ENCODE results near the gene CLCN6.

Gene CLCN6

DNA sequence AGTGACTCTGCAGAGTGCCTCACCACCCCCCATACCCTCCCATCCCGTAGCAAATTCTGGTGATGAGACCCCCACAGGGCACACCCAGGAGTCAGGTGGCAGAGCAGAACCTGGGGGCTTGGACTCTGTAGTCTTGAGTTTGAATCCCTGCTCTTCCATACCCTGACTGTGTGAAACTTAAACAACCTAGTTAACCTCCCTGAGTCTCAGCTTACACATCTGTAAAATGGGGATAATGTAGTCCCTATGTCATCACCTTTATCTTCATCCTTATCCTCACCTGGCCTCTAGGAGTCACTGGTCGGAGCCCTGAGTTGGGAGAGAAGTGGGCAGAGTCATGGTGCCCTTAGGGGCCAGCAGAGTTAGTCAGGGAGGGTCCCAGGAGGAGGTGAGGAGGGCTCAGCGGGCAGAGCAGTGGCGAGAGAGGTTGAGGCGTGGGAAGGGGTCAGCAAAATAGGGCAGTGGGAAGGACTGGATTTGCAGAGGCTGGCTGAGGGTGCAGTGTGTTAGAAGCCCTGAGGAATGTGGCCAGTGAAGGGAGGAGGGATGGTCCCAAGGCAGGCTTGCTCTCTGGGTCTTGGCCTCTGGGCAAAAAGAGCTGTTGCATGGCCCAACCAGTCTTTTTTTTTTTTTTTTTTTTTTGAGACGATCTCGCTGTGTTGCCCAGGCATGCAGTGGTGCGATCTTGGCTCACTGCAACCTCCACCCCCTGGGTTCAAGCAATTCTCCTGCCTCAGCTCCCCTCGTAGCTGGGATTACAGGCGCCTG is 25.4 kb upstream of the CLCN6 start:
- DNase-seq = no peak

DNA sequence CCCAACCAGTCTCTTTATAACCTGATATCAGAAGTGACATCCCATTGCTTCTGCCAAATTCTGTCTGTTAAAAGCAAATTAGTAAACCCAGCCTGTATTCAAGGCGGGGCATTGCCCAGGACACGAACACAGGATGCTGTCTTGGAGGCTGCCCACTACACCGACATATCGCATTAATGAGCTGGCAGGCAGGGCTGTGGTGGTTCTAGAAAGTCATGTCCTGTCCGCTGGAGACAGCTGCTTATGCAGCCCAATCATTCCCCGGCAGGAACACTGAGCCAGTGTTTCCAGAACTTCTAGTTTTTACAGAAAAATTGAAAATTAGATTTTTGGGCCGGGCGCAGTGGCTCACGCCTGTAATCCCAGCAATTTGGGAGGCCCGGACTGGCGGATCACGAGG is 24.7 kb upstream of the CLCN6 start:
- DNase-seq = no peak

DNA sequence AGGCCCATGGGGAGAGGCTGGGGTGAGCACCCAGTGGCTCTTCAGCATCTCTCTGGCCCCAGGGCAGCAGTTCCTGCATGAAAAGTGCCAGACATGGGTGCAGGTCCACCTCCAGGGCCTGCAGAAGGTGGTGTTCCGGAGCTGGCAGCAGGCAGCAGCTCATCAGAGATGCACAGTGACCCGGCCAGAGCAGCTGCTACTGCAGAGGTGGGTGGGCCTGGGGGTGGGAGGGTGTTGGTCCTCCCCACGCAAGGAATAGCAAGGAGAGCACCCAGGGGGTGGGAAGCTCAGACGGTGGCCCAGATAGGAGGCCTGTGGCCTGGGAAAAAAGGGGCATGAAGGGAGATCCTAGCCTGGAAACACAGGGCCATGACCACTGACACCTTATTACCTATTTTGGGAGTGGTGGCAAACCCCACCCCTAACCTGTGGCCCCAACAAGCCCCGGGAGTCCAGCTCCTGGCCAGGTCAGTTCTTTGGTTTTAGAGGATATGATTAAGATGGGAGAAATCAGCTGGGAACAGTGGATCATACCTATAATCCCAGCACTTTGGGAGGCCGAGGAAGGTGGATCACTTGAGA is 23.8 kb upstream of the CLCN6 start:
- DNase-seq = no peak

DNA sequence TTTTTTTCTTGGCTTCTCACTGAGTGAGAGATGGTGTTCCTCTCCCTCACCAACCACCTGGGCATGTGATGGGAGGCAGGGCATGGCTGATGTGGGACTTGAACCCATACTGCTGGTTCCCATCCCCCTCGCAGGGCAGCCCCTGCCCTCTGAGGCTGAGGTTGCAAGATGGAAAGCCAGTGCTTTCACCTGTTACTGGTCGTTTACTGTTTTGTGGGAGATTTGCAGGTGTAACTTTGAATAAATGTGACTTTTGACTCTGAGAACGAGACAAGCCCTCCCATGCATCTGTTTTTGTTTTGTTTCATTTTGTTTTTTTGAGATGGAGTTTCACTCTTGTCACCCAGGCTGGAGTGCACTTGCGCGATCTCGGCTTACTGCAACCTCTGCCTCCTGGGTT is 22.4 kb upstream of the CLCN6 start:
- no peak for DNase-seq

DNA sequence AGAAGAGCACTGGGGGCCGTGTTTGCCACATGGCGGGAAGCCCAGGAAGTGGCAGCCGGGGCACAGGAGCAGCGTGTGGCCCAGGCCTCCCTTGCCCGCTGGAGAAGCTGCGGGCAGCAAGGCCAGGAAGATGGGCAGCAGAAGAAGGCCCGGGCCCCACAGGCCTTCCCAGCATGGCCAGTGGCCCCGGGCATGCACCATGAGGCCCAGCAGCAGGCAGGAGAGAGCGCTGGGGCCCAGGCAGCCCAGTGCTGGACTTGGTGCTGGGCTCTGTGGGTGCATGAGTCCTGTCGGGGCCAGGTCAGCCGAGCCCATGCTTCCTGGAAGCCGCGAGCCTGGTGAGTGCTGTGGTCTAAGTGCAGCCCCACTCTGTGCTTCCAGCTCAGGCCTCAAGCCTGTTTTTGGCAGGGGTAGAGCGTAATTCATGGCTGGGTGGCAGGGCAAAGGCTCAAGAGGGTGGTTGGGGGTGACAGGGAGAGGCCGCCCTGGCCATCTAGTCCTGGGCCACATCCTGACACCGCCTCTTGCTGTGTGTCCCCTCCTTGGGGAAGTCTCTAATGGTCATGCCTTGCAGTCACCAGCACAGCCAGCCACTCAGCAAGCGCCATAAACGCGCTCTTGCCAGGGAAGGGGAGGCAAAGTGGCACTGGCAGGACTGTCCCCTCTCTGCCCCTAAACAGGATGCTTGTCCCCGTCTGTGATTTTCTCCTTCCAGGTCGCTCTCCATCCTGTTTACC is 21.6 kb upstream of the CLCN6 start:
- no peak for DNase-seq

GRCh38 chr1:11784993-11785769 is 20.8 kb upstream of the CLCN6 start:
- DNase-seq = no peak

DNA sequence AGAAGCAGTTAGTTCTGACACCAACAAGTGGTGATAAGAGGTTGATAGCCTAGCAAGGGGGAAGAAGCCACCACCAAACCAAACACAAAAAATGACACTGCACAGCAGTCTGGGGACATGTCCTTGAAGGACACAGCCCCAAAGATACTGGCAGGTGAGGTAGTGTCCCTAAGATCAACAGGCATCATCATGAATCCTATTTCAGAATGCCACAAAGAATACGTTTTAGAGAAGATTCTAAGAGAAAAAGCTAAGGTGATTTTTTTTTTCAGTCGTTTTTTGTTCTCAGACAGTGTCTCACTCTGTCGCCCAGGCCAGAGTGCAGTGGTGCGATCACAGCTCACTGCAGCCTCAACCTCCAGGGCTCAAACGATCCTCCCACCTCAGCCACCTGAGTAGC is 19.8 kb upstream of the CLCN6 start:
- no peak for DNase-seq

DNA sequence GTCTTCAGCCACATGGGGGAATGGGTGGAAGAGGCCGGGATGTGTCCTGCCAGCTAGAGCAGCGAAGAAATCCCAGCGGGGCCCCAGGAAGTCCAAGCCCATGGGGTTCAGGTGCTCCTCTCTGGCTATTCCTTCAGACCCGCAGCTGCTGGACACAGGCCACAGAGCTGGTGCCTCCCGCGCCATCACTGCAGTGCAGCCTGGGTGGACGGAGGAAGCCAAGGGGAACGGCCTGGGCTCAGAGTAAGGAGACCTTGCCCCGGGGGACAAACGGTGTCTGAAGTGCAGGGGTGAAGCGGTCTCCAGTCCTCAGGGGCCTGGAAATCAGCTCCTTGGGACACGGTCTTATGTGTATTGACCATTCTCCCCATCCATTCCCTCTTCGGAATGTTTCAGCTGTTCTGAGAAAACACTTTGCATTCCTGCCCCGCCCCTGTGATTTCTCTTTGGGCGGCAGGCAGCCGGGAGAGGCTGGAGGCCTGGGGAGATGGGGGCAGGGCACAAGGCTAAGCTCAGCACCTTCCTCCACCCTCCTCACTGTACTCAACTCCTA is 18.7 kb upstream of the CLCN6 start:
- no peak for DNase-seq

DNA sequence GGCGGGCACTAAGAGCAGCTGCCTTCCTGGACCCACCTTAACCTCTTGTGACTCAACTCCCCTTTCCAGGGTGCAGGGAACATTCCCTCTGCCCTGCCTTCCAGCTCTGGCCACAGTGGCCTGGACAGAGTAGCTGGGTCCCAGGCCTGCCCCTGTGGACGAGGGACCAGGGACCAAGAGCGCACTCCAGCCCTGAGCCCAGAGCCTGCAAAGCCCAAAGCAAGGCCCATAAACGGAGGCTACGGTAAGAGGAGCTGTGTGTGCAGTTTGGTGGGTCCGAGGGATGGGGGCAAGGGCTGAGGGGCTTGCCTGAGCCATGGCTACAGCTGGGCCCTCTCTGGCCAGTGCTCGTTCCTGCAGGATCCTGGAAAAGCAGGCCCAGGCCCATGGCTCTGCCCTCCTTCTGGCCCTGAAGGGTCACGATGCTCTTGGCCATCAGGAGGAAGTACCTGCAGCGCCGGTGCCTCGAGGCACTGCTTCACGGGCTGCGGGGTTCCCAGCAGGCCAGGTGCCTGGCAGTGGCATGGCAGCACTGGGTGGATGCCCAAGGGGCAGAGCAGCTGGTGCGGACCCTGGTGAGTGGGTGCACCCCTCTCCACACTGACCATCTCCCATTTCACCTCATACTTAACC is 18.1 kb upstream of the CLCN6 start:
- DNase-seq = no peak

GRCh38 chr1:11788549-11789053 is 17.4 kb upstream of the CLCN6 start:
- DNase-seq = no peak

- no peak for DNase-seq
Measured at GRCh38 chr1:11789126-11790067, 16.6 kb upstream of the CLCN6 start.

- no peak for DNase-seq
Measured at GRCh38 chr1:11790101-11790879, 15.7 kb upstream of the CLCN6 start.

DNA sequence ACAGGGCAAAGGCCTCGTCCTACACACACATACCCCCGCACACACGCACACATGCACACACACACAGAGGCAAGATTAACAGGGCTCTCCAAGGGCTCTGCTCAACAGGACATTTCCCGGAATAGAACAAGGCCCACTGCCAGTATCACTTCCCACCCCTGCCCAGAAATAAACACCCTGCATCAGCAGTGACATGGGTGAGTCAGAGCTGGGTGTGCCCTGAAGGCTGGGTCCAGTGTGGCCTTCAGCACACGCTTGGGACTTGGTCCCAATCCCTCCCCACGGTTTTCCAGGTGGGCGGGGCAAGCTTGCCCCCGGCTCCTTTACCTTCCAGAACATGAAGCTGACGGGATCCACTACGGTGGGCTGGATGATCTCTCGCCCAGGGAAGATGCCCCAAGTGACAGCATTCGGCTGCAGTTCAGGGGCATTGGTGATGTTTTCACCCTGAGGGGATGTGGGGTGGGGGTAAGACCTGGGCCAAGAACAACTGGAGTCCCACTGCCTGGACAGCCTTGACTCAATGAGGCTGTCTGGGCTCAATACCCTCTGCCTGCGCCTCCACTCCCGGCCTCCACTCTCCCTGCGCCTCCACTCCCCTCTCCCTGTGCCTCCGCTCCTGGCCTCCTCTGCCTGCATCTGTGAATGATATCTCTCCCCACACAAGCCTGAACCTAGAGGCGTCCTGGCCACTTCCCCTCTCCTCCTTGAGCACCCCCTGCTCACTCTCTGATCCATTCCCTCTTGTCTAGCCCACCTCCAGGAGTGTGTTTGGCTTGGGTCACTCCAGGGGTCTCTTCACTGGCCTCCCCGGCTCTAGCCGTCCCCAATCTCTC is 14.9 kb upstream of the CLCN6 start:
- no peak for DNase-seq

DNA sequence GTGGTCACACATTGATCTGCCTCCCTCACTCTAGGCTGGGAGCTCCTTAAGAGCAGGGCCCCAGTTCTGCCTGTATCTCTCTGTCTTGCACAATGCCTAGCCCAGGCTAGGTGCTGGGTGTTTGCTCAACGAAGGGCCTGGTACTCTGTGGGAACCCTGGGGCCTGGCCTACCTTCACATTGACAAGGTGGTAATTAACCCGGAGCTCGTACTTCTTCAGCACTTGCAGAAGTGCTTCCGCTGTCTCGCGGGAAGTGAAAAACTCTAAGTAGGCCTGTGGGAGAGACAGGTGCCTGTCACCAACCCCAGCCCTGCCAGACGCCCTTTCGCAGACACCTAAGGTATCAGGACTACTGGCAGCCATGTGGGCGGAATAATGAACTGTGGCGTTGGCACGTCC is 13.9 kb upstream of the CLCN6 start:
- DNase-seq = no peak

DNA sequence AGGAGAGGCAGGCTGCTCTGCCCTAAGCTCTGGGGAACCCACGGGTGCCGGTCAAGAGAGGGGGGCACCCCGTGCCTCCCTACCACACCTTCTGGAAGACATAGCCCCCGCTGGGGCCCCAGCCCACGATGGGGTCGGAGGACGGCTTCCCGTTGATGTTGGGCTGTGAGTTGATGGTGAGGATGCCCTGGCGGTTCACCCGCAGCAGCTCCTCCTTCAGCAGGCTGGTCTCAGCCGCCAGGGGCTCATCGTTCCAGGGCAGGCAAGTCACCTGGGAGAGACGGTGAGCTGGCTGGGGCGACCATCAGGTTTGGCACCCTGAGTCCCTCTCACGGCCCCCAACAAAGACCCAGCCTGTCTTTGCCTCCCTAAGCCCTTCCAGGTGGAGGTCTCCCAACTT is 12.2 kb upstream of the CLCN6 start:
- DNase-seq = no peak

- DNase-seq = no peak
Measured at GRCh38 chr1:11794446-11795237, 11.3 kb upstream of the CLCN6 start.

DNA sequence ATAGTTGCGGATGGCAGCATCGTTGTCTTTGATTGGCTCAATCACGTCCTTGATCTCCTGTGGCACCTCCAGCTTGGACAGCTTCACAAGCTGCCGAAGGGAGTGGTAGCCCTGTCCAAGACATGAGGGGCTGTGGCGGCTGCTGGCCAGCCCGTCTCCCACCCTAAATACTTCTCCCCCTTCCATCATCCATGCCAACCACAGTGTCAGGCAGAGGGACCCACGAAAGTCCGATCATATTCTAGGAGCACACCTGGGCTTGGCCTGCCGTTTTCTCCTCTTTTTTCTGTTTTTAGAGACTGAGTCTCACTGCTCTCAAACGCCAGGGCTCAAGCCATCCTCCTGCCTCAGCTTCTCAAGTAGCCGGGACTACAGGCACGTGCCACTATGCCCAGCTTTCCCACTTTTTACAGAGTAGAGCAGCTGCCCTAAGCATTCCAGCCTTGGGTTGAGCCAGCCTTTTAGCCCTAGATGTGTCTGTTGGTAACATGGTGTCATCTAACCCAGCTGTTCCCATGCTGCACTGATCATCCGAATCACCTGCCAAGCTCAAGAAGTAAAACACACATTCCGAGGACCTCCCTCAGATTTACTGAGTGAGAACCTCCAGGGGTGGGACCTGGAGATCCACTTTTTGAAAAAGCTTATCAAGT is 10.6 kb upstream of the CLCN6 start:
- no peak for DNase-seq
